Naive thymus-derived CD8-positive, alpha-beta T cell (primary cell): ENCODE measurements around the gene DCAF4. TPM values are rescaled to one million over a fixed set of nuclear protein-coding genes. Genes with fewer than 3 reads are reported as not detected.
A peak's percentile ranks its signal among the peaks of the same experiment; 100 is the strongest.

Source experiments
- ATAC-seq, 2 donors: fragments of 150-1000 bp; cut with Tn5 transposase in 1 of 2; sonication (Bioruptor Pico), chemical (Tn5 transposase) in 1 of 2; 1 replicate in 1 of 2; 2 replicates in 1 of 2; pipeline ENCODE4 v1.10.0; 2021; ENCODE audit warnings: mild to moderate bottlenecking in 2 of 2, moderate library complexity in 2 of 2
- POLR2A ChIA-PET: fragments of 350-600 bp; sonication (Branson Sonifier 250); formaldehyde crosslinking; loops from one replicate; lab custom pipeline; 2021; ENCODE audit warnings: antibody characterized with exemption; lab: Charles Lee
- DNase-seq, 10 donors: peaks; one replicate each; pipeline versions ENCODE4 v3.0.0 to v3.0.0-alpha.2; 2020 to 2022
- H3K27ac Mint-ChIP-seq, 10 donors: one replicate each; pipeline ENCODE4 v1.8.0; 2020 to 2022; ENCODE audit warnings: mild to moderate bottlenecking in 10 of 10, mixed read lengths in 10 of 10, moderate library complexity in 4 of 10, inconsistent platforms in 1 of 10
- H3K27me3 Mint-ChIP-seq, 5 donors: one replicate each; pipeline ENCODE4 v1.8.0; 2021 to 2022; ENCODE audit warnings: mixed read lengths in 5 of 5
- H3K36me3 Mint-ChIP-seq, 3 donors: one replicate each; pipeline ENCODE4 v1.8.0; 2020 to 2022; ENCODE audit warnings: mixed read lengths in 3 of 3, mild to moderate bottlenecking in 2 of 3, inconsistent platforms in 1 of 3
- H3K4me1 Mint-ChIP-seq, 4 donors: one replicate each; pipeline ENCODE4 v1.8.0; 2021 to 2022; ENCODE audit warnings: mixed read lengths in 4 of 4
- H3K4me3 Mint-ChIP-seq, 10 donors: one replicate each; pipeline ENCODE4 v1.8.0; 2020 to 2022; ENCODE audit warnings: mild to moderate bottlenecking in 10 of 10, mixed read lengths in 10 of 10, moderate library complexity in 6 of 10, inconsistent platforms in 1 of 10
- H3K9me3 Mint-ChIP-seq, 9 donors: one replicate each; pipeline ENCODE4 v1.8.0; 2020 to 2022; ENCODE audit warnings: mixed read lengths in 9 of 9, mild to moderate bottlenecking in 3 of 9, inconsistent platforms in 1 of 9, moderate library complexity in 1 of 9
- polyA plus RNA-seq, 3 donors: library from polyadenylated mRNA; unstranded; fragments of 300-500 nt; fragmentation: Illumina TruSeq; gene quantifications; one replicate each; pipeline ENCODE4 v1.2.3, GENCODE V29; 2021
- total RNA-seq, 8 experiments: library from RNA in 2 of 8; stranded (reverse) in 2 of 8; gene quantifications; one replicate each; pipeline ENCODE4 v1.2.3 and lab custom pipeline; 2021 to 2026

Gene DCAF4
- total and polyA plus RNA-seq, 5 experiments from 2014 or later = 7.9 to 32.8 (median 11.1) TPM

GRCh38 chr14:72920008-72920407, 6.3 kb upstream of the DCAF4 start:
- ATAC-seq (no peak), DNase-seq (no peak)
- no peak overlapping the region for H3K27ac Mint-ChIP-seq
- peaks cover 0 to under 1% (median 0%) of the 10 kb centered on the region in 4 donors for H3K4me1 Mint-ChIP-seq
- H3K36me3 Mint-ChIP-seq = no peaks in the 10 kb centered on the region
- H3K4me3 Mint-ChIP-seq = no peak overlapping the region
- POLR2A ChIA-PET = no interaction called here
- peaks cover 4 to 18% (median 8%) of the 10 kb centered on the region in 5 donors for H3K27me3 Mint-ChIP-seq
- no peaks in the 10 kb centered on the region for H3K9me3 Mint-ChIP-seq

DNA sequence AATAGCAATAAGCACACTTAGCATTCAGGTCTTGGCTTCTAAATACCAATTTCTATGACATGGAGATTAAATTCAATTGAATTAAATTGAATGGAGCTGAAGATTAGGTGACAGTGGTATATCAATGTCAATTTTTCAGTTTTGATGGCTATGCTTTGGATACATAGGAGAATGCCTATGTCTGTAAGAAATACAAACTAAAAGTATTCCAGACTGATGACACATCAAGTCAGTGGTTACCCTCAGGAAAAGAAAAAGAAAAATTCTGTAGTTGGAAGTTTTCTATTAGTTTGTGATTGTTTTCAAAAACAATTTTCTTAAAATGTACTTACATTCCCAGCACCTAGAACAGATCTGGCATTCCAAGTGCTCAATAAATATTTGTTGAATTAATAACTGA, 4.9 kb upstream of the DCAF4 start:
- DNase-seq (no peak), ATAC-seq (no peak)
- POLR2A ChIA-PET = interaction anchor here (0.6 kb wide), 1 partner anchor 39 kb away, joined by 3 read pairs; no protein-coding TSS in a partner anchor
- peaks cover 0 to 17% (median 5%) of the 10 kb centered on the region in 5 donors for H3K27me3 Mint-ChIP-seq
- H3K36me3 Mint-ChIP-seq = no peaks in the 10 kb centered on the region
- no peak overlapping the region for H3K27ac Mint-ChIP-seq
- peaks cover 3 to 12% (median 8%) of the 10 kb centered on the region in 4 donors for H3K4me1 Mint-ChIP-seq
- H3K4me3 Mint-ChIP-seq = no peak overlapping the region
- H3K9me3 Mint-ChIP-seq = no peaks in the 10 kb centered on the region

GRCh38 chr14:72924337-72924736, 1.9 kb upstream of the DCAF4 start:
- no peak overlapping the region for H3K27ac Mint-ChIP-seq
- H3K4me3 Mint-ChIP-seq = peak overlapping the region in 2 of 10 donors; percentile 25 to 26
- peaks cover 6 to 18% (median 14%) of the 10 kb centered on the region in 4 donors for H3K4me1 Mint-ChIP-seq
- peaks cover 0 to 8% (median 4%) of the 10 kb centered on the region in 5 donors for H3K27me3 Mint-ChIP-seq
- H3K9me3 Mint-ChIP-seq = no peaks in the 10 kb centered on the region
- ATAC-seq (no peak), DNase-seq (no peak)
- POLR2A ChIA-PET = interaction anchor here (0.7 kb wide), 1 partner anchor 29 kb away, joined by 3 read pairs; no protein-coding TSS in a partner anchor
- H3K36me3 Mint-ChIP-seq = no peaks in the 10 kb centered on the region

GRCh38 chr14:72925171-72925759, 999 bp upstream of the DCAF4 start:
- peak overlapping the region; percentile 89 to 98 (median 96) for H3K4me3 Mint-ChIP-seq
- H3K4me1 Mint-ChIP-seq = peaks cover 6 to 22% (median 15%) of the 10 kb centered on the region in 4 donors
- H3K9me3 Mint-ChIP-seq = no peaks in the 10 kb centered on the region
- no peak for DNase-seq
- POLR2A ChIA-PET = interaction anchor here (0.5 to 1.5 kb wide), 3 partner anchors 31 to 533 kb away, joined by 3 to 4 read pairs (median 3); partner anchors contain the start of genes DPF3 and NUMB
- H3K27ac Mint-ChIP-seq = peak overlapping the region in 8 of 10 donors; percentile 79 to 97 (median 95)
- peaks cover 0 to 6% (median under 1%) of the 10 kb centered on the region in 5 donors for H3K27me3 Mint-ChIP-seq
- no peak for ATAC-seq
- H3K36me3 Mint-ChIP-seq = peaks cover 0 to 2% (median 0%) of the 10 kb centered on the region in 3 donors

- peaks cover 0 to 4% (median 0%) of the 10 kb centered on the region in 5 donors for H3K27me3 Mint-ChIP-seq
- POLR2A ChIA-PET = interaction anchor here (0.5 to 2.4 kb wide), 9 partner anchors 9 to 533 kb away, joined by 3 to 6 read pairs (median 4); partner anchors contain the start of genes DPF3, NUMB and RBM25
- ATAC-seq = no peak
- peak overlapping the region; percentile 89 to 98 (median 96) for H3K4me3 Mint-ChIP-seq
- peak overlapping the region; percentile 86 to 98 (median 96) for H3K27ac Mint-ChIP-seq
- H3K4me1 Mint-ChIP-seq = peaks cover 6 to 26% (median 16%) of the 10 kb centered on the region in 4 donors
- peak in 1 of 10 donors; percentile 88 for DNase-seq
- no peaks in the 10 kb centered on the region for H3K9me3 Mint-ChIP-seq
- H3K36me3 Mint-ChIP-seq = peaks cover 0 to 2% (median 0%) of the 10 kb centered on the region in 3 donors
These were observed 411 bp upstream of the DCAF4 start for GRCh38 chr14:72925815-72926291.

DNA sequence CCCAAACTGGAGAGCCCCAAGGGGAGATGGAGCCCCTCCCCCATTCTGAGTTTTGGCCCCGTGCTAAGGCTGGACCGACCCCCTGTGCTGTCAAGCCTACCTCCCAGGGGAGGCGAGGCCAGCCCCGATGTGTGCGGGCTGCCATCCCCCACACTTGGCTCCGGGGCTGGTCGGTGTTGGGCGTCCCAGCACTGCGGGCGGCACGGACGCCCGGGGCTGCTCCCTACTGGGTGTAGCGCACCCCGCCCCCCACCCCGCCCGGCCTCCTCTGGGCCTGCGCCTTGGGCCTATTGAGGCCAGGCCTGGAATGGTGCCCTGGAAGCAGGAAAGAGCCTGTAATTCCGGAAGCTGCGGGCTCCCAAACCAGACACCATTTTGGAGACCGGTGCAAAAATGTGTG, 2.6 kb downstream of the DCAF4 start:
- POLR2A ChIA-PET = no interaction called here
- ATAC-seq (no peak), DNase-seq (no peak)
- no peaks in the 10 kb centered on the region for H3K27me3 Mint-ChIP-seq
- H3K4me3 Mint-ChIP-seq = no peak overlapping the region
- peaks cover 0 to 6% (median 2%) of the 10 kb centered on the region in 3 donors for H3K36me3 Mint-ChIP-seq
- no peak overlapping the region for H3K27ac Mint-ChIP-seq
- H3K4me1 Mint-ChIP-seq = peaks cover 12 to 38% (median 27%) of the 10 kb centered on the region in 4 donors
- no peaks in the 10 kb centered on the region for H3K9me3 Mint-ChIP-seq

GRCh38 chr14:72929316-72930080, 3.2 kb downstream of the DCAF4 start:
- Mint-ChIP-seq H3K4me3 (no peak overlapping the region), H3K27me3 (no peaks in the 10 kb centered on the region), H3K27ac (no peak overlapping the region), H3K36me3 (peaks cover 0 to 6% (median 2%) of the 10 kb centered on the region in 3 donors), H3K4me1 (peaks cover 12 to 39% (median 28%) of the 10 kb centered on the region in 4 donors), H3K9me3 (no peaks in the 10 kb centered on the region)
- POLR2A ChIA-PET = no interaction called here
- DNase-seq = no peak
- ATAC-seq = no peak

GRCh38 chr14:72932893-72933292, 6.6 kb downstream of the DCAF4 start:
- ATAC-seq (no peak), DNase-seq (no peak)
- Mint-ChIP-seq H3K27ac (no peak overlapping the region), H3K36me3 (peaks cover 0 to 17% (median 9%) of the 10 kb centered on the region in 3 donors), H3K9me3 (no peaks in the 10 kb centered on the region), H3K4me3 (no peak overlapping the region), H3K4me1 (peaks cover 21 to 41% (median 31%) of the 10 kb centered on the region in 4 donors), H3K27me3 (no peaks in the 10 kb centered on the region)
- POLR2A ChIA-PET = no interaction called here

DNA sequence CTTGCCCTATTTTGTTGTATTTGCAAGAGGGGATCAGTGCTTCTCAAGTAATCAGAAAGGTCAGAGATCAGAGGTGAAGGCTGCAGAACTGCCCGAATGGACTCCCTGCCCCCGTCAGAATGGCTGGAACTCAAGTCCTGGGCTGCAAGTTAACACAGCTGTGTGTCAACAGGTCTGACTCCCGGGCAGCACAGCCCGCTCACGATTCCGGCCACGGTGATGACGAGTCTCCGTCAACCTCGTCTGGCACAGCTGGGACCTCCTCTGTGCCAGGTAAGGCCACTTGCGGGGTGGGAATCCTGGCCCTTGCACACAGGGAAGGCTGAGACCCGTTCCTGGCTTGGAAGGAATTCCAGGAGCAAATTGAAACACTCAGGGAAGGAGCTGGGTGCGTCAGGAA, 13.4 kb downstream of the DCAF4 start:
- Mint-ChIP-seq H3K4me3 (no peak overlapping the region), H3K4me1 (peaks cover 15 to 22% (median 21%) of the 10 kb centered on the region in 4 donors), H3K9me3 (no peaks in the 10 kb centered on the region), H3K36me3 (peaks cover 0 to 72% (median 42%) of the 10 kb centered on the region in 3 donors), H3K27ac (peak overlapping the region in 1 of 10 donors; percentile 22), H3K27me3 (no peaks in the 10 kb centered on the region)
- DNase-seq = no peak
- ATAC-seq = no peak
- POLR2A ChIA-PET = interaction anchor here (0.5 to 0.6 kb wide), 2 partner anchors 12 to 490 kb away, joined by 3 to 4 read pairs; no protein-coding TSS in a partner anchor

DNA sequence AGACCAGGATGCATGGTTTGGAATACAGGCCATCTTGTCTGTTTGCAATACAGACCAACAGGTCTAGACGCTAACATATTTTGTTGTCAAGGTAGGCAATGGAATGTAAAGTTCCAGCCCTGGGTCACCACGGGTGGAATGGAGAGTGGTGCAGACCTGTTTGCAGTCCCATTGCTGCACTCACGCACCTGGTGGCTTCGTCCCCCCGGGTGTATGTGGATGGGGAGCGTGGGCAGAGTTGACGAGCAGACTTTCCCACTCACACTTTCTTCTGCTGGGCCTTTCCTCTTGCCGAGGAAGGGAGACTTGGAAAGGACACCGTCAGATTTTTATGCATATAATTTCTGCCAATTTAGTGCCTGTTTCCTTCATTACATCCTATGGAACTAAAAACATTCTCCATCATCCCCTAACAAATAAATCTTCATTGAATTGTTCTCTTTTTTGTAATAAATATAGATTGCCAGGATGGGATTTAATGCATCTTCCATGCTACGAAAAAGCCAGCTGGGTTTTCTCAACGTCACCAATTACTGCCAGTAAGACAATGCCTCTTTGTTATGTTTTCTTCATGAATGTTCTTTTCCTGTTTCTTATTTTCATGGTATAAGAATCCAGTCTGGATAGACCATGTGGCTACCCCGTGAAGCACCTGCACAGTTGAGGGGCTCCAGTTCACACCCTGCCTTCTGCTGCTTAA, 15.2 kb downstream of the DCAF4 start:
- Mint-ChIP-seq H3K36me3 (peaks cover 0 to 86% (median 42%) of the 10 kb centered on the region in 3 donors), H3K4me1 (peaks cover 11 to 19% (median 18%) of the 10 kb centered on the region in 4 donors), H3K27me3 (no peaks in the 10 kb centered on the region), H3K27ac (no peak overlapping the region), H3K9me3 (no peaks in the 10 kb centered on the region), H3K4me3 (no peak overlapping the region)
- no peak for ATAC-seq
- no peak for DNase-seq
- POLR2A ChIA-PET = no interaction called here

- DNase-seq (no peak), ATAC-seq (no peak)
- H3K36me3 Mint-ChIP-seq = peaks cover 0 to 85% (median 35%) of the 10 kb centered on the region in 3 donors
- H3K9me3 Mint-ChIP-seq = no peaks in the 10 kb centered on the region
- peaks cover 2 to 4% (median 4%) of the 10 kb centered on the region in 4 donors for H3K4me1 Mint-ChIP-seq
- no peak overlapping the region for H3K4me3 Mint-ChIP-seq
- H3K27ac Mint-ChIP-seq = peak overlapping the region in 1 of 10 donors; percentile 84
- no peaks in the 10 kb centered on the region for H3K27me3 Mint-ChIP-seq
- POLR2A ChIA-PET = no interaction called here
These were observed 16.7 kb downstream of the DCAF4 start for GRCh38 chr14:72942934-72943333.

GRCh38 chr14:72943876-72944430, 17.7 kb downstream of the DCAF4 start:
- no peak overlapping the region for H3K4me3 Mint-ChIP-seq
- ATAC-seq (no peak), DNase-seq (no peak)
- H3K9me3 Mint-ChIP-seq = no peaks in the 10 kb centered on the region
- H3K4me1 Mint-ChIP-seq = peaks cover 0 to 2% (median under 1%) of the 10 kb centered on the region in 4 donors
- peaks cover 0 to 85% (median 29%) of the 10 kb centered on the region in 3 donors for H3K36me3 Mint-ChIP-seq
- no peaks in the 10 kb centered on the region for H3K27me3 Mint-ChIP-seq
- POLR2A ChIA-PET = no interaction called here
- no peak overlapping the region for H3K27ac Mint-ChIP-seq
